ENCODE data around the gene RAB33B.

DNA sequence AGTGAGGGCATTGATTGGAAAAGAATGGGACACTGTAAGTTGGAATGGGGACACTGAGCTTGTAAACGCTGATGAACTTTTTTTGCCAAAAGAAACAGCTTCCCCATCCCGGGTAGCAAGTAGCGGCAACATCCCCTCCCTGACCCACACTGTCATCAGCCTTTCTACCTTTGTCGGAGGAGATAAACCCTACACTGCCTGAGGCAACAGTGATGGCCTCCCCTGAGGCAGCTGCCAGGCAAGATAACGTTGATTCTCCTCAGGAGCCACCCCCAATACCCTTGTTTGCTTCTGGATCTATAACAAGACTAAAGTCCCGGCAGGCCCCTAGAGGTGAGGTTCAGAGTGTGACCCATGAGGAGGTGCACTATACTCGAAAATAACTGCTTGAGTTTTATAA lies 10.3 kb upstream of the RAB33B start:
- TF ChIP-seq, protein P1, sequence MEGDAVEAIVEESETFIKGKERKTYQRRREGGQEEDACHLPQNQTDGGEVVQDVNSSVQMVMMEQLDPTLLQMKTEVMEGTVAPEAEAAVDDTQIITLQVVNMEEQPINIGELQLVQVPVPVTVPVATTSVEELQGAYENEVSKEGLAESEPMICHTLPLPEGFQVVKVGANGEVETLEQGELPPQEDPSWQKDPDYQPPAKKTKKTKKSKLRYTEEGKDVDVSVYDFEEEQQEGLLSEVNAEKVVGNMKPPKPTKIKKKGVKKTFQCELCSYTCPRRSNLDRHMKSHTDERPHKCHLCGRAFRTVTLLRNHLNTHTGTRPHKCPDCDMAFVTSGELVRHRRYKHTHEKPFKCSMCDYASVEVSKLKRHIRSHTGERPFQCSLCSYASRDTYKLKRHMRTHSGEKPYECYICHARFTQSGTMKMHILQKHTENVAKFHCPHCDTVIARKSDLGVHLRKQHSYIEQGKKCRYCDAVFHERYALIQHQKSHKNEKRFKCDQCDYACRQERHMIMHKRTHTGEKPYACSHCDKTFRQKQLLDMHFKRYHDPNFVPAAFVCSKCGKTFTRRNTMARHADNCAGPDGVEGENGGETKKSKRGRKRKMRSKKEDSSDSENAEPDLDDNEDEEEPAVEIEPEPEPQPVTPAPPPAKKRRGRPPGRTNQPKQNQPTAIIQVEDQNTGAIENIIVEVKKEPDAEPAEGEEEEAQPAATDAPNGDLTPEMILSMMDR (optimal IDR thresholded peaks at IDR 0.05 in 1 of 3, IDR thresholded peaks at IDR 0.05 in 1 of 3, conservative IDR thresholded peaks at IDR 0.05 in 1 of 3; ENCODE audit: extremely low read depth in 1 of 3, insufficient read depth in 2 of 3, low read length in 3 of 3), result no peak
- no peak for TF ChIP-seq EZH2 (IDR thresholded peaks at IDR 0.05; ENCODE audit: low read length)

Measured in keratinocyte (primary cell).